Panc1 (cell line): ENCODE data around the gene SULT2B1.

Experiments used
- POLR2AphosphoS5 ChIP-seq: IDR thresholded peaks from 2 replicates; pipeline ENCODE4 v1.6.1; 2012; ENCODE audit warnings: mild to moderate bottlenecking, low read depth, low read length, moderate library complexity
- REST ChIP-seq, 2 experiments: IDR thresholded peaks; 2 replicates each; pipeline ENCODE4 v1.6.1; 2011 to 2012; ENCODE audit warnings: low read depth in 2 of 2, control low read depth in 1 of 2, low read length in 1 of 2, mild to moderate bottlenecking in 1 of 2, moderate library complexity in 1 of 2; ENCODE audit not compliant: insufficient read depth in 1 of 2
- TF ChIP-seq, protein P1 (sequence below): fragments of 450-650 bp; IDR thresholded peaks from 2 replicates; pipeline ENCODE4 v1.5.1; 2017; ENCODE audit warnings: mild to moderate bottlenecking

DNA sequence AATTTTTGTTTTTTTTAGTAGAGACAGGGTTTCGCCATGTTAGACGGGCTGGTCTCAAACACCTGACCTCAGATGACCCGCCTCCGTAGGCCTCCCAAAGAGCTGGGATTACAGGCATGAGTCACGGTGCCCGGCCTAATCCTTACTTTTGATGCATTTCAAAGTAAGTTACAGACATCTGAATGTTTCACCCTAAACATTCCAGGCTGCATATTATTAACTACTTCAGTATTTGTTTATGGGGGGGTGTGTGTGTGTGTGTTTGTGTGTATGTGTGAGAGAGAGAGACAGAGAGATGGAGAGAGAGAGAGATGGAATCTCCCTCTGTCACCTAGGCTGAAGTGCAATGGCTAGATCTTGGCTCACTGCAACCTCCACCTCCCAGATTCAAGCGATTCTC is 13.1 kb downstream of the SULT2B1 start:
- TF ChIP-seq, protein P1, sequence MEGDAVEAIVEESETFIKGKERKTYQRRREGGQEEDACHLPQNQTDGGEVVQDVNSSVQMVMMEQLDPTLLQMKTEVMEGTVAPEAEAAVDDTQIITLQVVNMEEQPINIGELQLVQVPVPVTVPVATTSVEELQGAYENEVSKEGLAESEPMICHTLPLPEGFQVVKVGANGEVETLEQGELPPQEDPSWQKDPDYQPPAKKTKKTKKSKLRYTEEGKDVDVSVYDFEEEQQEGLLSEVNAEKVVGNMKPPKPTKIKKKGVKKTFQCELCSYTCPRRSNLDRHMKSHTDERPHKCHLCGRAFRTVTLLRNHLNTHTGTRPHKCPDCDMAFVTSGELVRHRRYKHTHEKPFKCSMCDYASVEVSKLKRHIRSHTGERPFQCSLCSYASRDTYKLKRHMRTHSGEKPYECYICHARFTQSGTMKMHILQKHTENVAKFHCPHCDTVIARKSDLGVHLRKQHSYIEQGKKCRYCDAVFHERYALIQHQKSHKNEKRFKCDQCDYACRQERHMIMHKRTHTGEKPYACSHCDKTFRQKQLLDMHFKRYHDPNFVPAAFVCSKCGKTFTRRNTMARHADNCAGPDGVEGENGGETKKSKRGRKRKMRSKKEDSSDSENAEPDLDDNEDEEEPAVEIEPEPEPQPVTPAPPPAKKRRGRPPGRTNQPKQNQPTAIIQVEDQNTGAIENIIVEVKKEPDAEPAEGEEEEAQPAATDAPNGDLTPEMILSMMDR: no peak
- no peak for TF ChIP-seq REST (IDR thresholded peaks at IDR 0.05; ENCODE audit: insufficient read depth in 1 of 2, low read depth in 2 of 2, low read length in 1 of 2)
- no peak for TF ChIP-seq POLR2AphosphoS5
